Tibial nerve (tissue), 4 donors: Measurements from ENCODE around the gene NTSR1.

Source experiments
- EP300 ChIP-seq, 2 donors: sonication (generic); formaldehyde crosslinking; IDR thresholded peaks; one replicate each; pipeline ENCODE4 v1.6.1; 2017; ENCODE audit warnings: antibody characterized with exemption in 2 of 2, mild to moderate bottlenecking in 1 of 2
- POLR2A ChIP-seq, 2 donors: fragments of 450-650 bp; IDR thresholded peaks; one replicate each; pipeline ENCODE4 v1.6.1; 2017; ENCODE audit warnings: antibody characterized with exemption in 2 of 2, mild to moderate bottlenecking in 2 of 2, moderate library complexity in 2 of 2
- TF ChIP-seq, protein P1 (sequence below), 5 experiments: fragments of 200-600 bp in 3 of 5; fragments of 450-650 bp in 2 of 5; sonication (generic) in 3 of 5; IDR thresholded peaks; one replicate each; pipeline ENCODE4 v1.5.1; 2016 to 2019; ENCODE audit warnings: antibody characterized with exemption in 5 of 5, mild to moderate bottlenecking in 3 of 5, moderate library complexity in 2 of 5

DNA sequence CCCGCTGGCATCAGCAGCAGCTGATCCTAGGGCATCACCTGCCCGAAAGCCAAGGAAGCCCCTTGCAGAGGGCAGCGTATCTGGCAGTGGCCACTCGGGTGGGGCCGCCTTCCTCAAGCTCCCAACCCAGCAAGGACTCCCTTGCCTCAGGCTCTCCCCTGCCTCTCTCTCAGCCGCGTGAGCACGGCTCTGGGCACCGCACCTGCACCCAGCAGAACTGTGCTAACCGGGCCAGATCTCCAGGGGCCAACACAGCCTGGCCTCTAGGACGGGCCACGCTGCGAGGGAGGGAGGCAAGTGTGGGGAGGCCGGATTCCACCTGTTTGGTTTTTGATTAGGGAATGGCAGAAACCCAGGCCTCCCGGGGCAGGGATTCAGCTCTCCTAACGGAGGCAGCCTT is 75.9 kb downstream of the NTSR1 start:
- no peak for TF ChIP-seq POLR2A (IDR thresholded peaks at IDR 0.05)
- TF ChIP-seq EP300 (IDR thresholded peaks at IDR 0.05) = no peak
- TF ChIP-seq, protein P1, sequence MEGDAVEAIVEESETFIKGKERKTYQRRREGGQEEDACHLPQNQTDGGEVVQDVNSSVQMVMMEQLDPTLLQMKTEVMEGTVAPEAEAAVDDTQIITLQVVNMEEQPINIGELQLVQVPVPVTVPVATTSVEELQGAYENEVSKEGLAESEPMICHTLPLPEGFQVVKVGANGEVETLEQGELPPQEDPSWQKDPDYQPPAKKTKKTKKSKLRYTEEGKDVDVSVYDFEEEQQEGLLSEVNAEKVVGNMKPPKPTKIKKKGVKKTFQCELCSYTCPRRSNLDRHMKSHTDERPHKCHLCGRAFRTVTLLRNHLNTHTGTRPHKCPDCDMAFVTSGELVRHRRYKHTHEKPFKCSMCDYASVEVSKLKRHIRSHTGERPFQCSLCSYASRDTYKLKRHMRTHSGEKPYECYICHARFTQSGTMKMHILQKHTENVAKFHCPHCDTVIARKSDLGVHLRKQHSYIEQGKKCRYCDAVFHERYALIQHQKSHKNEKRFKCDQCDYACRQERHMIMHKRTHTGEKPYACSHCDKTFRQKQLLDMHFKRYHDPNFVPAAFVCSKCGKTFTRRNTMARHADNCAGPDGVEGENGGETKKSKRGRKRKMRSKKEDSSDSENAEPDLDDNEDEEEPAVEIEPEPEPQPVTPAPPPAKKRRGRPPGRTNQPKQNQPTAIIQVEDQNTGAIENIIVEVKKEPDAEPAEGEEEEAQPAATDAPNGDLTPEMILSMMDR (IDR thresholded peaks at IDR 0.05) = no peak
